HK-2 (cell line): ENCODE measurements around the gene TMC5.
"Not testable (repeated sequence)": the region's sequence is repeated elsewhere in the genome, so short reads cannot be mapped to it uniquely, and the experiment has no call there.

ENCODE experiments used
- DNase-seq: peaks from one replicate; pipeline ENCODE4 v3.0.0-alpha.2; 2018; ENCODE audit not compliant: unreplicated experiment

Gene TMC5, protein sequence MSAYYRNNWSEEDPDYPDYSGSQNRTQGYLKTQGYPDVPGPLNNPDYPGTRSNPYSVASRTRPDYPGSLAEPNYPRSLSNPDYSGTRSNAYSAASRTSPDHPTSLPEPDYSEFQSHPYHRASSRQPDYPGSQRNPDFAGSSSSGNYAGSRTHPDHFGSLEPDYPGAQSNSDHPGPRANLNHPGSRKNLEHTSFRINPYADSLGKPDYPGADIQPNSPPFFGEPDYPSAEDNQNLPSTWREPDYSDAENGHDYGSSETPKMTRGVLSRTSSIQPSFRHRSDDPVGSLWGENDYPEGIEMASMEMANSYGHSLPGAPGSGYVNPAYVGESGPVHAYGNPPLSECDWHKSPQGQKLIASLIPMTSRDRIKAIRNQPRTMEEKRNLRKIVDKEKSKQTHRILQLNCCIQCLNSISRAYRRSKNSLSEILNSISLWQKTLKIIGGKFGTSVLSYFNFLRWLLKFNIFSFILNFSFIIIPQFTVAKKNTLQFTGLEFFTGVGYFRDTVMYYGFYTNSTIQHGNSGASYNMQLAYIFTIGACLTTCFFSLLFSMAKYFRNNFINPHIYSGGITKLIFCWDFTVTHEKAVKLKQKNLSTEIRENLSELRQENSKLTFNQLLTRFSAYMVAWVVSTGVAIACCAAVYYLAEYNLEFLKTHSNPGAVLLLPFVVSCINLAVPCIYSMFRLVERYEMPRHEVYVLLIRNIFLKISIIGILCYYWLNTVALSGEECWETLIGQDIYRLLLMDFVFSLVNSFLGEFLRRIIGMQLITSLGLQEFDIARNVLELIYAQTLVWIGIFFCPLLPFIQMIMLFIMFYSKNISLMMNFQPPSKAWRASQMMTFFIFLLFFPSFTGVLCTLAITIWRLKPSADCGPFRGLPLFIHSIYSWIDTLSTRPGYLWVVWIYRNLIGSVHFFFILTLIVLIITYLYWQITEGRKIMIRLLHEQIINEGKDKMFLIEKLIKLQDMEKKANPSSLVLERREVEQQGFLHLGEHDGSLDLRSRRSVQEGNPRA

DNA sequence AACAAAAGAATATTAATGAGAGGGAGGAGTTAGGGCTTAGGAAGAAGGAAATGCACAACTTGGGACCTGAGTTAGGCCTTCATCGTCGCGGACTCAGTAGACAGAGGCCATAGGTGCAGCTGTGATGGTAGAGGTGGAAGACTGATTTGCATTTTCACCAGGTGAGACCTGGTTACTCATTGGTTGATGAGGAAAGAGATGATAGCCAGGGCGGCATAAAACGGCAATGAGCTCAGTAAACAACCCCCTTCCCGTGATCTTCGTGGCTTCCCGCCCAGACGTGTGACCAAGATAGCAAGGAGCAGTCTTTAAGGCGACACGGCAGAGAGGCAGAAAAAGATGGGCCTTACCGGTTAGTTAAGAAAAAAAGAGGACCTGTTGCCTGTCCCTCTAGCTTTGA is at the start of gene TMC5:
Gene TMC5, plus strand, starts transcription at position 244 of the 400 bp plus-strand sequence. CDS start 22,156 bp downstream, outside the sequence.
- no peak for DNase-seq

DNA sequence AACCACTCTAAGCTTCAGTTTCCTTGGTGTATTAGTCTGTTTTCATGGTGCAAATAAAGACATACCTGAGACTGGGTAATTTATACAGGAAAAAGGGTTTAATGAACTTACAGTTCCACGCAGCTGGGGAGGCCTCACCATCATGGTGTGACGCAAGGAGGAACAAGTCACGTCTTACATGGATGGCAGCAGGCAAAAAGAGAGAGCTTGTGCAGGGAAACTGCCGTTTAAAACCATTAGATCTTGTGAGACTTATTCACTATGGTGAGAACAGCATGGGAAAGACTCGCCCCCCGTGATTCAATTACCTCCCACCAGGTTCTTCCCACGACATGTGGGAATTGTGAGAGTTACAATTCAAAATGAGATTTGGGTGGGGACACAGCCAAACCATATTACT is 45.1 kb upstream of the TMC5 start:
- DNase-seq = not testable (repeated sequence)

DNA sequence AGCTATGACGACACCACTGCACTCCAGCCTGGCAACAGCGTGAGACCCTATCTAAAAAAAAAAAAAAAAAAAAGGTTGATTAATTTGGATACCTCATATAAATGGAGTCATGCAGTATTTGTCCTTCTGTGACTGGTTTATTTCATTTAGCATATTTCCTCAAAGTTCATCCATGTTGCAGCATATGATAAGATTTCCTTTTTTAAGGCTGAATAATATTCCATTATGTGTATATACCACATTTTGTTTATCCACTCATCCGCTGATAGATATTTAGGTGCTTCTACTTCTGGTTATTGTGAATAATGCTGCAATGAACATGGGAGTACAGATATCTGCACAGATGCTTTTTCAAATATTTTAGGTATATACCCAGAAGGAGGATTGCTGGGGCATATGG is 43.3 kb upstream of the TMC5 start:
- no peak for DNase-seq

DNA sequence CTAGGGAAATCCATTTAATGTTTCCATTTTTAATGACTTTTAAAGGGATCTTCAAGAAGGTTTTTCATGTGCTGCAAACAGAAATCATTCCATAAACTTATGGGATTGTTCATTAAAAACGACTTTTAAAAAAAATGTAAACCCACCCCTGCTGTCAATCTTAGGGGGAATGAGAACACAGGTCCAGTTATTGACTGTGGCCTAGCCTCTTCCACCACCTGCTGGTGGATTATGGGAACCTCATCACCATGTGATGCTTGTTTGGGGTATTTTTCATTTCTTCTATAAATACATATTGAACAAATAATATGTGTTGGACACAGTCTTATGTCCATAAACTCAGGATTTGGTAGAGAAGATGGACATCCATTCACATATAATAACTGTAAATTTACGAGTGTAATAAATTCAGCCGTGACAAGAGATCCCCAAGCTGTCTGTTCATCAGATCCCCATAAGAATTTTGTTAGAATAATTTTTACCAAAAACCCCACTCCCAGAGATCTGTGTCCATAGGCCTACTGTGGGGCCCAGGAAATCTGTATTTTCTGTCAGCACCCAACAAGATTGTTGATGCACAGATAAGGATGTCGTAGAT is 42.0 kb upstream of the TMC5 start:
- DNase-seq = peak; percentile 7

DNA sequence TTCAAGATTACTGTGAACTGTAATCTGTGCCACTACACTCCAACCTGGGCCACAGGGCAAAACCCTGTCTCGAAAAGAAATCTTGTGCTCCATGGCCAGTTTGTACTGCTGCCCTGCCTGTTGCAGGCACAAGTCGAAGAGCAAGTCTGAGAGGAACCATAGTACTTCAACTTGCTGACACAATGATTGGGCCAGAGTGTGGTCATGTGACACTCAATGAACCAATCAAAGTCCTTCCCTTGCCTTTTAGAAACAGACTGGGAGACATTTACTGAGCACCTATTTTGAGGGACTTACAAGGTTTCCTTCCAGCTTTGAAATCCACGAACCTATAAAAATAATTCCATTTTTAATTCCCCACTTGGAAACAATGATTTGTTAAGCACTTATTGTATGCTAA is 39.8 kb upstream of the TMC5 start:
- no peak for DNase-seq

DNA sequence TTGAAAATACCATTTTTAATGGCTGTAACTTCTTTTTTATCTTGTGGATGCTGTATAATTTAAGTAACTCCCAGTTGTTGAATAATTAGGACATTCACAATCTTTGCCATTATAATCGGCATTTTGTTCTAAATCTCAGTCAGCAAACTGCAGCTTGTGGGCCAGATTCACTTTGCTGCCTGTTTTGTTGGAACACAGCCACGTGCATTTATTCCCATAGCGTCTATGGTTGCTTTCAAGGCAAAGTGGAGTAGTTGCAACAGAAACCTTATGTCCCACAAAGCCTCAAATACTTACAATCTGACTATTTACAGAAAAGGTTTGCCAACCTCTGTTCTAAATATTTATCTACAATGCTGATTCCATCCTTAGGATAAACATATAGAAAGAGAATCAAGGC is 39.2 kb upstream of the TMC5 start:
- no peak for DNase-seq

DNA sequence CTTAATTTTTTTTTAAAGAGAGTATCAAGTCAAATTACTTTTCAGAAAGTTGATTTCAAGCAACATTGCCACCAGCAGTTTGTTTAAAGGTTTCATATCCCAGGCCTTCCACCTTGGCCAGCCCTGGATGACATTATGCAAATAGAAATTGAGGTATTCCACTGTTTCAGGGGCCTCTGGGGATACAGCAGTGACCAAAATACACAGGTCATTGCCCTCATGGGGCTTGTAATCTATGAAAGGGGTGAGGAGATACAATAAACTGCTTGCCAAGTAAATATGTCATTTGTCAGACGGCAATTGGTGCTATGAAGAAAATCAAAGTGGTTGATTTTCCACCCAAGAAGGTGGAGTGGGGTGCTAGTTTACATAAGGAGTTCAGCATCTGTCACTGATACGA is 37.8 kb upstream of the TMC5 start:
- no peak for DNase-seq

DNA sequence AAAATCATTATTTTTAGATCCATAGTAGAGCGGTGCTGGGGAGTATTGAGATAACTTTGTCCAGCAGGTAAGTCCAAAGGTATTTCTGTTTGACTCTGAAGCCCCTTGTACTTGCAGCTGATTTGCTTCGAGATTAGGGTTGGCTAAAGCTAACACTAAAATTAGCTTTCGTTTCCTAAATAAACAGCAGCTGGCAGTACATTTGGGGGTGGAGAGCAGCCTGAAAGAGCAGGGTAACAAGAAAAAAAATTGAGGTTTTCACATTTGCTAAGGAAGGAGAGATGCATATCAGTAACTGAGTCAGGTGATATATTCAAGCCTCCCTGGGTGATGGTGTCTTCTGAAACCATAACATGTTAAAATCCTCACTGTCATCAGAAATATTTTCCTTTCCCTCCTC is 37.4 kb upstream of the TMC5 start:
- no peak for DNase-seq

DNA sequence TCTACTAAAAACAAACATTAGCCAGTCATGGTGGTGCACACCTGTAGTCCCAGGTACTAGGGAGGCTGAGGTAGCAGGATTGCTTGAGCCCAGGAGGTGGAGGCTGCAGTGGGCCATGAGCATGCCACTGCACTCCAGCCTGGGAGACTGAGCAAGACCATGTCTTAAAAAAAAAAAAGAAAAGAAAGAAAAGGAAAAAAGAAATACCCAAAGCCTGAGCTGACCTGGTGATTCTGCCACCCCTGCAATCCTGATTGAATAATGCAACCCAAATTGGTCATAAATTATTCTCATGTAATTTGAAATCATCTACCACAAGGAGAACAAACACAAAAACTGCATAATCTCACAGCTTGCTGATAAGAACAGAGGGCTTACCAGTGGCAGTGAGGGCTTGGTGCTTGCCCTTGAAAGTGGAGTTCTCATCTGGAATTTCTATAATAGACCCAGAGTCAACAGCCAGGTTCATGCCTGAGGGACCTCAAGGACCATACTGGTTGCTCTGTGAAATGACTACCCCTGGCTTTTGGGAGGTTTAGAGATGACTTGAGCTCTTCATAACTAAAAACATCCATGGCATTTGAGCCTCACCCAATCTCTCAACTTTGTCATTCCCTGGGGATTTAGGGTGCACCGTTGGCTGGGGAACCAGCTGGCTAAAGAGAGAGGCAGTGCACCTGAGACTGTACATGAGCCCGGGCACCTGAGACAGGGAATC is 35.4 kb upstream of the TMC5 start:
- DNase-seq = no peak

DNA sequence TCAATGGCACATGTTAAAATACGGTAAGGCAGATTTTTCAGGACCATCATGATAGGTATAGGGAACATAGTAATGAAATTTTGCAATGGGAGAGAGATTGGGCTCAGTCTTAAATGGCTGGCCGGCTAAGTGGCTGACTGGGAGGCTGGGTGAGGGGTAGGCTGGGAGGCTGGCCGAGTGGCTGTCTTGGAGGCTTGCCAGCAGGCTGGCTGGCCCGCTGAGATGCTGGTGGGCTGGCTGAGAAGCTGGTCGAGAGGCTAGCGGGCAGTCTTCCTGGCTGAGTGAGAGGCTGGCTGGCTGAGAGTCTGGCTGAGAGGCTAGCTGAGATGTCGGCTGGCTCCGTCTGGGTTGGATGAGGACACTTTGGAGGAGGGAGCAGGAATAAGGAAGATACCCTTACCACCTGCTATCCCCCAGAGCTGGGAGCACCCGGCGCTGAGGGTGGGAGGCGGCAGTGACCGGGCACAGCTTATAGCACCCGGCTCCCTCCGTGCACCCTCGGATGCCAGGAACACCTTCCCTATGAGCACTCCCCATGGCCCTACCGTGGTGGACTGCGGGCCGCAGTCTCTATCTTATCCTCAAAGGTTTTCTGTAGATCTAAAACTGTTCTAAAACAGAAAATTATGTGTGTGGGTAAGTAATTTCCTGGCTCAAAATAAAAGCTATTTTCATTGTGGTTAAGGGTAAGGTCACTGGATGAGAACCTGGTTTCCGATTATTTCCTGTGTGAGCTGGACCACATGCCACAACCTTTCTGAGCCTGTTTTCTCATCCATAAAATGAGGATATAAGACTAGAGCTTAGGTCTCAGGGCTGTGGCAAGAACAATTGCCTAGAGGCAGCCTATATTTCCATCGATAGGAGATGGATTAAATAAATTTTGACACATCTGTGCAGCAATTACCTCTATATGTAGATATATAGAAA is 34.5 kb upstream of the TMC5 start:
- no peak for DNase-seq

DNA sequence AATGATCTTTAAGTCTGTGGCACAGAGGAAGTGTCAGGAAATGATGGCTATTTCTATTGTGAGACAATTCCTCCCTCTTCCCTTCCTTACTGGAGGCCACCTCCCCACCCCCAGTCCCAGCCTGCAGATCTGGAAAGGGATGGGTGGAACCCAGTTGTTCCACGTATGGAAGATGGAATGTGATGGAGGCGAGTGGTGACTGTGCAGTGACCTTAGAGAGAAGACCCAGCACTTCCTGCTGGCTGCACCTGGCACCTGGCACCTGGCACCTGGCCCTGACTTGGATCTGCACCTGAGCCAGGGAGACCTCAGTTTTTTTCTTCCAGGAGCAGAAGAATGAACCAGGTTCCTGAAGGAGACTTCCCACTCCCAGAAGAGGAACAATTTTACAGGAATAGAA is 33.0 kb upstream of the TMC5 start:
- no peak for DNase-seq

DNA sequence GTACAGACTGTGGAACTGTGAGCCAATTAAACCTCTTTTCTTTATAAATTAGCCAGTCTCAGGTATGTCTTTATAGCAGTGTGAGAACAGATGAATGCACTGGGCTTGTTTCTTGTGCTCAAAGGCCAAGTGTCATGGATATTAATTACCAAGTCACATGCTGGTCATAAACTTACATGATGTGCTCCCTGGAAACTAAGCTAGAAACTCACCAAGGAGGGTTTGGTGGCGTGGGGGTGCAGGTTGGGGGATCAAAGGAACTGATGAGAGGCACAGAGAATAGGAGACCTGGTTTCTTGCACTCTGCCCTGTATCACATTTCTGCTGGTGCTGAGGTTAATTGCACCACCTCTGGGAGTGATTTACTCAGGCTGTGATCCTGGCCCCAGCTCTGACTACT is 31.2 kb upstream of the TMC5 start:
- no peak for DNase-seq

DNA sequence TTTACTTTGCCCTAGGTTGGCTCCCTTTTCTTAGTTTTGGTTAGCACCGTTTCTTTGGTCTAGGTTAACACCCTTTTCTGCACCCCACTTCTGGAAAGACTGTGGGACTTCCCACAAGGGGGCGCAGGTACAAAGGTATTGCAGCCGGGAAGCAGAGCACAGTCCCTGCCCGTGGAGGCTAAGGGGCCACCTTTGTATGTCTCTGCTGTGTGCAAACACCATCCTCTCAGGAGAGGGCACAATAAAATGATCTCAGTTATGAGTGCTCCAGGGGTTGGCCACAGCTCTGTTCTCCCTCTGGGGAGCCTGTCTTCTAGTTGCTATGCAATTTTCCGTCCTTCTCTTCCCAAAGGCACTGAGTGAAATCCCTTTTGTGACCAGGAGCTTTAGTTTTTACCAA is 28.4 kb upstream of the TMC5 start:
- peak; percentile 29 for DNase-seq

DNA sequence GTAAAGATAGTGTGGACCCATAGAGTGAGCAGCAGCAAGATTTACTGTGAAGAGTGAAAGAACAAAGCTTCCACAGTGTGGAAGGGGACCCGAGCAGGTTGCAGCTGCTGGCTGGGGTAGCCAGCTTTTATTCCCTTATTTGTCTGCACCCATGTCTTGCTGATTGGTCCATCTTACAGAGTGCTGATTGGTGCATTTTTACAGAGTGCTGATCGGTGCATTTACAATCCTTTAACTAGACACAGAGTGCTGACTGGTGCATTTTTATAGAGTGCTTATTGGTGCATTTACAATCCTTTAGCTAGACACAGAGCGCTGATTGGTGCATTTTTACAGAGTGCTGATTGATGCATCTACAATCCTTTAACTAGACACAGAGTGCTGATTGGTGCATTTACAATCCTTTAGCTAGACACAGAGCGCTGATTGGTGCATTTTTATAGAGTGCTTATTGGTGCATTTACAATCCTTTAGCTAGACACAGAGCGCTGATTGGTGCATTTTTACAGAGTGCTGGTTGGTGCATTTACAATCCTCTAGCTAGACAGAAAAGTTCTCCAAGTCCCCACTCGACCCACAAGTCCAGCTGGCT is 26.4 kb upstream of the TMC5 start:
- not testable (repeated sequence) for DNase-seq

DNA sequence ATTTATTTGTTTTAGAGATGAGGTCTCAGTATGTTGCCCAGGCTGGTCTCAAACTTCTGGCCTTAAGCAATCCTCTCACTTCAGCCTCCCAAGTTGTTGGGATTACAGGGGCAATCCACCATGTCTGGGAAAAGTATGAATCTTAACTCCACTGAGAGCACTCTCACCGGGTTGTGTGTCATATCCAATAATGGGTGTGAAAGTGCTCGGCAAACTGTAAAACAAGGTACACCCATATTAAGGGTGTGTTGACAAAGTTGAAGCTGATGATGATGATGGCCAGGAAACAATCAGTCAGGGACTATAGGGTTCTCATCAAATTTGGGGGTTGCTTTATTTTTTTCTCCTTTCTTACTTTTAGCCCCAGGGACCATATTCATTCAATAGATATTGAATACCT is 25.3 kb upstream of the TMC5 start:
- no peak for DNase-seq

DNA sequence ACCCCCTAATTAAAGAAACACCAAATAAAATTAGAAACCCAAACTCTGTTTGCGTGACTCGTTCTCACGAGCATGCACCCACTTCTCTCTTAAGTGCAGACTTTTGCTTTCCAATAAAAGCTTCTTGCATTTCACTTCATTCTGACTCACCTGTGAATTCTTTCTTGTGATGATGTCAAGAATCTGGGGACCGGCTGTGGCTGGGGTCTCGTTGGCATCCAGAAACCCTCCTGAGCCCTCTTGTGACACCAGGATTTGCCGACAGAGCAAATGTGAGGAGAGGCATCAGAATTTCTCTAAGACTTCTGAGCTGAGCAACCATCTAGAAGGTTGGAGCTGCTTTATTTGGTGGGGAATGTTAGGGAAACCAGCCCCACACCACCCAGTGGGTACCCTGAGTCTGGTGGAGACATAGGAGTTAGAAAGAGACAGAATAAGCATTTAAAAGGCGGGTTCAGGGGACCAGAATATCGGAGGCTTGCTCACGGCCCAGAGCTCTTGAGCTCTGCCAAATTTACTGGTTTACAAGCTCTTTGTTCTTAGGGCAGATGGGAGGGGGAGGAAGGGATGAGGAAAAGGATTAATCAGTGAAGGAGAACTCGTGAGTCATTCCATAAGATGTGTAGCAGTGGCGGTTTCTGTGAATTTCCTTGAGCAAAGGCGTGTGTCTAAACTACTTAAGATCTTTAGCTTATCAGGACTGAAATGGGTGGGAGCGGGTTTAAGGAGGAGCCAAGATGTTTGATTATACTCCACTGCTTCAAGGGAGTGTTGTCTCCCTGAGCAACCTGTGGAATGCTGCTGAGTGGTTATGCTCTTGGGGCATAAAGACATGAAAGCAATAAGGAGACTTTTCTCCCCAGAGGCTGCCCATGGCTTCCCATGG is 24.2 kb upstream of the TMC5 start:
- DNase-seq = no peak

DNA sequence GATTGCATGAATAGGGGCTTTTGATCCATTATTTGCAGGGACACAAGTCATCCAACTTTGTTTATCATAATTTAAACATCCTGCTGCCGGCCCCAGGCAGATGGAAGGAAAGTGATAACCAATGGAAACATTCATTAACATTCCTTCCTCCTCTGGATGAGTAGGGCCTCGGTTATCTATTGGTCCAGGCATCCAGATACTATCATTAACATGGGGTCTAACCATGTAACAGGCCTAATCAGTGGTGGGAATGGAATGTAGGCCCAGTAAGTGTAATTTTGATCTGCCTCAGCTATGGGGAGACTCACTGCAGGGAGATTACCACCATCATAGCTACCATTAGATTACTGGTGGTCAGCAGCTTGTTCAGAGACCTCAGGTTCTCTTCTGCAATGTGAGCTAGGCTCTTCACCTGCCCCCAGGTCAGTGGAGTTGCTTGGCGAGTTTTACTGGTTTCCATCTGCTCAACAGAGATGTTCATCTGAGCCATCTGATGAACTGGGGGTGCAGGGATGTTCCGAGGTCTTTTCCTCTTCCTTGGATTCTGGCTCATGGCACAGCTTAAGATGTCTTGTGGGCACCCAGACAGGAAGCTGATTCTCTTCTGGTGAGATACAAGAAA is 21.9 kb upstream of the TMC5 start:
- not testable (repeated sequence) for DNase-seq

DNA sequence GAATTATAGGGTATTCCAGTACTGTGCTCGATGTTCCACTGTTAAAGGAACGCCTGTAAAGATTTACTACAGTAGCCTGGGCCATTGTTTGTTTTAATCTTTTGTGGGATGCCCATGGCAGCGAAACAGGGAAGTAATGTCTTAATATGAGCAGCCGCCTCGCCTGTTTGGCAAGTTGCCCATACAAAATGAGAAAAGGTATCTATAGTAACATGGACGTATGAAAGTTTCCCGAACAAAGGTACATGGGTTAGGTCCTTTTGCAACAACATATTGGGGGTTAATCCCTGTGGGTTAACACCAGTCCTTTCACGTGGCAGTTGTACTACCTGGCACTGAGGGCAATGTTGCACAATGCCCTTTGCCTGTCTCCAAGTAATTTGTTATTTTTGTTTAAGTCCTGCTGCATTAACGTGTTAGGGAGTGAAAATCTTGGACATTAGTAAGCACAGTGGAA is 21.1 kb upstream of the TMC5 start:
- no peak for DNase-seq

DNA sequence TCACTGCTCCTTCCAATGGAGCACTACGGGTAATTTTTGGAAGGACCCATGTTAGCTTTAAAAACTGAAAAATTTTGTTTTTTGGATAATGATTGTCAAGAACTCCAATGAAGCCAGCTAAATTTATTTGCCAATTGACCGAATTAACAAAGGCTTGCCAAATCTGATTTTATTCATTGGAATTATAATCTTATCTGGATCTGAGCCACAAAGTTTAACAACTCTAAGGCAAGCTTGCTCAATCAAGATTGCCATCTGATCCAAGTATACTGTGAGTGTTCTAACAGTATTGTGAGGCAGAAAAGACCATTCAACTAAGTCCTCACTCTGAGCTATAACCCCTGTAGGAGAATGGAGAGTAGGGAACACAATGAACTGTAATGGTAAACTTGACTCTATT is 20.3 kb upstream of the TMC5 start:
- not testable (repeated sequence) for DNase-seq
